HT-29 (cell line): ENCODE data around the gene RGS6. TPM values are rescaled to one million over a fixed set of nuclear protein-coding genes. Genes with fewer than 3 reads are reported as not detected.

Experiments used
- small RNA-seq: library from RNA; depleted of rRNA; stranded (forward); fragments of <200 nt; gene quantifications from one replicate; pipeline ENCODE3, GENCODE V24; 2014
- total RNA-seq: library from RNA; depleted of rRNA; stranded (reverse); fragments of >200 nt; shearing (Covaris generic); gene quantifications from 2 replicates; pipeline ENCODE4 v1.2.3, GENCODE V29; 2014

The RGS6 gene
- total RNA-seq, 1 experiment from 2014 or later = not detected

Small RNA genes lying within 50 kb of the gene (small RNA-seq; reads per million reads assigned to genes)
- gene MIR7843 (not detected), gene RF00019 (not detected)
